SK-N-SH (cell line): ENCODE measurements around the gene SAP30L. TPM values are rescaled to one million over a fixed set of nuclear protein-coding genes. Genes with fewer than 3 reads are reported as not detected.

Experiments used
- CTCF ChIA-PET: fragments of 300-600, 350-600 bp; formaldehyde crosslinking; extraction: SDS; loops from one replicate; lab custom pipeline; 2021; lab: Yijun Ruan, JAX
- POLR2A ChIA-PET: fragments of 350-600 bp; sonication (Branson Sonifier 250); formaldehyde crosslinking; extraction: SDS; loops from one replicate; lab custom pipeline; 2020; ENCODE audit warnings: antibody characterized with exemption, inconsistent platforms; lab: Yijun Ruan, JAX
- DNase-seq: peaks from one replicate; pipeline ENCODE4 v3.0.0; 2012
- H2AFZ ChIP-seq: fragments of 200-600 bp; sonication (generic); 2 replicates; pipeline ENCODE4 v1.8.1; 2016; ENCODE audit warnings: antibody characterized with exemption, mild to moderate bottlenecking, low read depth
- H3F3A ChIP-seq: fragments of 200-600 bp; sonication (generic); replicated peaks from 2 replicates; pipeline ENCODE3; 2016; ENCODE audit warnings: antibody characterized with exemption, mild to moderate bottlenecking; ENCODE audit not compliant: insufficient read depth
- H3K27ac ChIP-seq, 2 experiments: fragments of 200-500 bp in 1 of 2; fragments of 200-600 bp in 1 of 2; sonication (Bioruptor generic) in 1 of 2; sonication (generic), shearing (Covaris generic) in 1 of 2; 2 replicates each; pipeline versions ENCODE4 v1.5.1 to v1.6.1; 2014 to 2016; ENCODE audit warnings: low read depth in 2 of 2, inconsistent platforms in 1 of 2, low read length in 1 of 2, mild to moderate bottlenecking in 1 of 2, mixed read lengths in 1 of 2
- H3K27me3 ChIP-seq: fragments of 200-600 bp; sonication (generic), shearing (Covaris generic); 2 replicates; pipeline ENCODE4 v1.6.1; 2016; ENCODE audit warnings: mixed run types; ENCODE audit not compliant: insufficient read depth
- H3K36me3 ChIP-seq, 2 experiments: fragments of 200-500 bp in 1 of 2; fragments of 200-600 bp in 1 of 2; sonication (Bioruptor generic) in 1 of 2; sonication (generic) in 1 of 2; replicated peaks in 1 of 2; 2 replicates each; pipeline versions ENCODE3 to v1.5.1; 2014 to 2016; ENCODE audit warnings: low read length in 1 of 2, mild to moderate bottlenecking in 1 of 2; ENCODE audit not compliant: insufficient read depth in 2 of 2, control insufficient read depth in 1 of 2
- H3K4me1 ChIP-seq, 2 experiments: fragments of 200-500 bp in 1 of 2; fragments of 200-600 bp in 1 of 2; sonication (Bioruptor generic) in 1 of 2; sonication (generic), shearing (Covaris generic) in 1 of 2; 2 replicates each; pipeline versions ENCODE4 v1.5.1 to v1.6.1; 2014 to 2016; ENCODE audit warnings: low read depth in 1 of 2, low read length in 1 of 2, mixed run types in 1 of 2; ENCODE audit not compliant: insufficient read depth in 2 of 2, control insufficient read depth in 1 of 2
- H3K4me2 ChIP-seq: fragments of 200-600 bp; sonication (generic), shearing (Covaris generic); 2 replicates; pipeline ENCODE4 v1.6.1; 2017; ENCODE audit warnings: mixed run types
- H3K4me3 ChIP-seq, 2 experiments: fragments of 200-500 bp in 1 of 2; fragments of 200-600 bp in 1 of 2; sonication (Bioruptor generic) in 1 of 2; sonication (generic), shearing (Covaris generic) in 1 of 2; 2 replicates each; pipeline versions ENCODE4 v1.5.1 to v1.8.1; 2014 to 2016; ENCODE audit warnings: low read depth in 2 of 2, inconsistent platforms in 1 of 2, low read length in 1 of 2, mild to moderate bottlenecking in 1 of 2, mixed read lengths in 1 of 2, moderate library complexity in 1 of 2
- H3K79me2 ChIP-seq: fragments of 200-600 bp; sonication (generic); 2 replicates; pipeline ENCODE4 v1.8.1; 2017; ENCODE audit warnings: mild to moderate bottlenecking; ENCODE audit not compliant: insufficient read depth
- H3K9ac ChIP-seq: fragments of 200-600 bp; sonication (generic); 2 replicates; pipeline ENCODE4 v1.6.1; 2017; ENCODE audit warnings: mixed run types
- H3K9me2 ChIP-seq: fragments of 200-600 bp; sonication (generic); 2 replicates; pipeline ENCODE4 v1.6.1; 2017; ENCODE audit warnings: mixed run types
- H3K9me3 ChIP-seq: fragments of 200-600 bp; sonication (generic); 2 replicates; pipeline ENCODE4 v1.6.1; 2017; ENCODE audit warnings: mixed run types, mild to moderate bottlenecking, moderate library complexity
- H4K20me1 ChIP-seq: fragments of 200-600 bp; sonication (generic); 2 replicates; pipeline ENCODE4 v1.6.1; 2017; ENCODE audit warnings: mild to moderate bottlenecking, mixed run types; ENCODE audit not compliant: insufficient read depth
- CHD2 ChIP-seq: fragments of 150-350 bp; IDR thresholded peaks from 2 replicates; pipeline ENCODE4 v1.6.1; 2018; ENCODE audit warnings: low read length; ENCODE audit not compliant: partially characterized antibody
- FOSL2 ChIP-seq: IDR thresholded peaks from 2 replicates; pipeline ENCODE4 v1.4.0; 2012; ENCODE audit warnings: low read depth, mild to moderate bottlenecking, moderate library complexity, borderline replicate concordance
- FOXJ3 ChIP-seq: sonication (generic); formaldehyde crosslinking; IDR thresholded peaks from 2 replicates; pipeline ENCODE4 v1.5.1; 2020; ENCODE audit warnings: mild to moderate bottlenecking, missing genetic modification reagents
- FOXM1 ChIP-seq: IDR thresholded peaks from 2 replicates; pipeline ENCODE4 v1.4.0; 2012; ENCODE audit warnings: low read depth, mild to moderate bottlenecking
- GATA2 ChIP-seq: sonication (generic); formaldehyde crosslinking; IDR thresholded peaks from 2 replicates; pipeline ENCODE4 v1.5.0; 2020; ENCODE audit warnings: mild to moderate bottlenecking, missing genetic modification reagents
- MAX ChIP-seq: IDR thresholded peaks from 2 replicates; pipeline ENCODE4 v1.4.0; 2012; ENCODE audit warnings: low read depth
- MEF2A ChIP-seq: IDR thresholded peaks from 2 replicates; pipeline ENCODE4 v1.4.0; 2012; ENCODE audit warnings: low read depth, borderline replicate concordance
- MXI1 ChIP-seq: IDR thresholded peaks from 2 replicates; pipeline ENCODE4 v1.6.1; 2012; ENCODE audit warnings: mild to moderate bottlenecking, low read depth, low read length, improper control_type of control experiment
- POLR2AphosphoS5 ChIP-seq: IDR thresholded peaks from 2 replicates; pipeline ENCODE4 v1.6.1; 2012; ENCODE audit warnings: low read depth, low read length
- RAD21 ChIP-seq: IDR thresholded peaks from 2 replicates; pipeline ENCODE4 v1.6.1; 2012; ENCODE audit warnings: mild to moderate bottlenecking, low read length
- RCOR1 ChIP-seq: fragments of 150-350 bp; IDR thresholded peaks from 2 replicates; pipeline ENCODE4 v1.6.1; 2017; ENCODE audit warnings: antibody characterized with exemption, low read length
- RFX5 ChIP-seq: IDR thresholded peaks from 2 replicates; pipeline ENCODE4 v1.6.1; 2012; ENCODE audit warnings: mild to moderate bottlenecking, improper control_type of control experiment, low read length
- RXRA ChIP-seq: IDR thresholded peaks from 2 replicates; pipeline ENCODE4 v1.4.0; 2012; ENCODE audit warnings: low read depth, mild to moderate bottlenecking, borderline replicate concordance
- SMC3 ChIP-seq: IDR thresholded peaks from 2 replicates; pipeline ENCODE4 v1.6.1; 2012; ENCODE audit warnings: low read depth, low read length, improper control_type of control experiment
- TCF12 ChIP-seq: IDR thresholded peaks from 2 replicates; pipeline ENCODE4 v1.4.0; 2012
- whole genome bisulfite sequencing: methylation state at CpG from one replicate; pipeline ENCODE4 v1.1.6; 2017; ENCODE audit warnings: low lambda C conversion rate; 5-methylcytosine and 5-hydroxymethylcytosine counted together
- polyA plus RNA-seq, 3 experiments: library from polyadenylated mRNA; depleted of rRNA; stranded (reverse); fragments of >200 nt; gene quantifications; 2 replicates each; pipeline ENCODE4 v1.2.3, GENCODE V29; 2012
- TF ChIP-seq, protein P1 (sequence below): fragments of 150-350 bp; IDR thresholded peaks from 2 replicates; pipeline ENCODE4 v1.6.1; 2016; ENCODE audit warnings: mild to moderate bottlenecking, low read depth, low read length
- TF ChIP-seq, protein P2 (sequence below): IDR thresholded peaks from 2 replicates; pipeline ENCODE4 v1.4.0; 2012; ENCODE audit warnings: low read depth, borderline replicate concordance
- TF ChIP-seq, protein P3 (sequence below): fragments of 200-600 bp; sonication (generic); IDR thresholded peaks from 2 replicates; pipeline ENCODE4 v1.6.1; 2017; ENCODE audit warnings: antibody characterized with exemption, mild to moderate bottlenecking, moderate library complexity

Gene SAP30L
- polyA plus RNA-seq, 1 of the 3 experiments (the other 2 are of a cell fraction) = 26.6 TPM

DNA sequence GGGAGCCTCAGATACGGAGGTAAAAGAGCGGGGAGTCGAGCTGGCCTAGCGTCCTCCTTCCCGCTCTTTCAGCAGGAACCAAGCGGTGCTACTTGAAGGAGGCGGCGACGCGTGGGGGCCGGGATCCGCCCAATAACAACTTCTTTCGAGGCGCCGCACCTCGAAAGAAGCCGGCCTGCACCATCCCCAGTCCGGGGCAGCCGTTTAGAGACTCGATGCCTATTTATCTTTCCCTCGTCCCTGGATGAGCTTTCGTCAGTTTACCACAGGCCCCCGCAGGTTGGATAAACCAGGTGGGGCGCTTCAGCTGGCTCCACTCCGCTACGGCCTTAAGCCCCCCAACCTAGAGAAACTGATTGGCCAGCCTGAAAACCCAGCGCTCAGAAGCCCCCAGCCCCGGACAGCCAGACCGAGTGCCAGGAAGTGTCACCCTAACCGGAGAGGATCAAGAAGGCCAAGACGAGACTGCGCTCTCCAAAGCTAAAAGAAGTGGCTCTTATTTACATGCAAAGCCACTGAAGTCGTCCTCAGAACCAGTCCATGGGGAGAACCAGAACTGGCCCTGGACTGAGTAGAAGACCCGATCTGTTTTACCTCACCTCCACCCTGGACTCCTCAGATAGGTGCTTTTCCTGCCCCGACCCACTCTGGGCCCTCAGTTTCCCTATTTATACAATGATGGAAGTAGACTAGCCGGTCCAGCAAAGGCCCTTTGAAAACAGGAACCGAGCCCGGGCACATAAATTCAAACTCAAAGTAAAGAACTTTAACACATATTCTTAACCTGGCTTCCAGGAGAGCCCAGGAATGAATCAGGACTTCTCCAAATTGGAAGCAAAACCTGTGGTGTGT is 30.8 kb downstream of the SAP30L start:
- H4K20me1 ChIP-seq = no peaks in the 10 kb centered on the region
- H3K79me2 ChIP-seq = no peaks in the 10 kb centered on the region
- H2AFZ ChIP-seq = no peak overlapping the region
- WGBS = 10% methylated on average over 24 of the region's 38 CpGs
- peak overlapping the region in 1 of 2 experiments; percentile 96; a peak in 2 of 4 replicates for H3K27ac ChIP-seq
- no peak for TF ChIP-seq RAD21
- no peak for TF ChIP-seq FOXJ3 (CRISPR knock-in tag)
- TF ChIP-seq, protein P1, sequence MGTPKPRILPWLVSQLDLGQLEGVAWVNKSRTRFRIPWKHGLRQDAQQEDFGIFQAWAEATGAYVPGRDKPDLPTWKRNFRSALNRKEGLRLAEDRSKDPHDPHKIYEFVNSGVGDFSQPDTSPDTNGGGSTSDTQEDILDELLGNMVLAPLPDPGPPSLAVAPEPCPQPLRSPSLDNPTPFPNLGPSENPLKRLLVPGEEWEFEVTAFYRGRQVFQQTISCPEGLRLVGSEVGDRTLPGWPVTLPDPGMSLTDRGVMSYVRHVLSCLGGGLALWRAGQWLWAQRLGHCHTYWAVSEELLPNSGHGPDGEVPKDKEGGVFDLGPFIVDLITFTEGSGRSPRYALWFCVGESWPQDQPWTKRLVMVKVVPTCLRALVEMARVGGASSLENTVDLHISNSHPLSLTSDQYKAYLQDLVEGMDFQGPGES = no peak
- TF ChIP-seq MEF2A = no peak
- no peak for TF ChIP-seq SMC3
- no peak for TF ChIP-seq POLR2AphosphoS5
- TF ChIP-seq RXRA = no peak
- TF ChIP-seq TCF12 = no peak
- H3K27me3 ChIP-seq = peaks cover 79% of the 10 kb centered on the region
- ChIA-PET CTCF (interaction anchor here (0.6 to 14.6 kb wide), 8 partner anchors 8 to 155 kb away, joined by 3 to 295 read pairs (median 4); no protein-coding TSS in a partner anchor), POLR2A (interaction anchor here (0.5 to 4.1 kb wide), 14 partner anchors 8 to 202 kb away, joined by 3 to 59 read pairs (median 8); no protein-coding TSS in a partner anchor)
- H3K4me1 ChIP-seq = peaks cover 0 to 43% of the 10 kb centered on the region in 2 experiments; a peak in 2 of 4 replicates
- no peaks in the 10 kb centered on the region for H3F3A ChIP-seq
- H3K9me2 ChIP-seq = no peaks in the 10 kb centered on the region
- H3K9ac ChIP-seq = no peak overlapping the region
- peak overlapping the region; percentile 79; the same call in 1 of the 2 replicates for H3K4me2 ChIP-seq
- no peaks in the 10 kb centered on the region for H3K9me3 ChIP-seq
- peaks cover 0 to 4% of the 10 kb centered on the region in 2 experiments for H3K36me3 ChIP-seq
- peak overlapping the region in 1 of 2 experiments; percentile 74; a peak in 2 of 4 replicates for H3K4me3 ChIP-seq
- DNase-seq = no peak

GRCh38 chr5:154477382-154478223 is 31.8 kb downstream of the SAP30L start:
- CTCF ChIA-PET = interaction anchor here (1.0 to 14.6 kb wide), 6 partner anchors 9 to 154 kb away, joined by 3 to 295 read pairs (median 6); no protein-coding TSS in a partner anchor
- Histone ChIP-seq H3K9me2 (no peaks in the 10 kb centered on the region), H3K4me3 (peak overlapping the region; percentile 60 to 74), H3K9me3 (no peaks in the 10 kb centered on the region), H3K4me2 (peak overlapping the region; percentile 79), H3K9ac (no peak overlapping the region), H3K36me3 (peaks cover 0 to 2% of the 10 kb centered on the region in 2 experiments), H3K27ac (peak overlapping the region in 1 of 2 experiments; percentile 96; a peak in 2 of 4 replicates), H3F3A (no peaks in the 10 kb centered on the region), H4K20me1 (no peaks in the 10 kb centered on the region), H3K27me3 (peaks cover 88% of the 10 kb centered on the region), H3K4me1 (peaks cover 0 to 46% of the 10 kb centered on the region in 2 experiments; a peak in 1 of 4 replicates), H2AFZ (peak overlapping the region; percentile 46; the same call in 1 of the 2 replicates), H3K79me2 (no peaks in the 10 kb centered on the region)
- DNase-seq = no peak
- POLR2A ChIA-PET = interaction anchor here (0.7 to 4.1 kb wide), 15 partner anchors 9 to 201 kb away, joined by 3 to 59 read pairs (median 8); no protein-coding TSS in a partner anchor
- 4% methylated on average over 43 of the region's 68 CpGs for WGBS
- TF ChIP-seq MAX = peak; percentile 39; the same call in 1 of the 2 replicates
- no peak for TF ChIP-seq FOXJ3 (CRISPR knock-in tag)
- no peak for TF ChIP-seq SMC3
- TF ChIP-seq, protein P1 = no peak
- TF ChIP-seq RFX5 = no peak
- TF ChIP-seq RCOR1 = no peak
- no peak for TF ChIP-seq GATA2 (CRISPR knock-in tag)
- TF ChIP-seq FOSL2 = no peak
- no peak for TF ChIP-seq TCF12
- peak; percentile 40 for TF ChIP-seq CHD2
- no peak for TF ChIP-seq FOXM1
- TF ChIP-seq MXI1 = 0 out of 2 replicates have a peak, but pooled peaks have one; percentile 71
- TF ChIP-seq, protein P2, sequence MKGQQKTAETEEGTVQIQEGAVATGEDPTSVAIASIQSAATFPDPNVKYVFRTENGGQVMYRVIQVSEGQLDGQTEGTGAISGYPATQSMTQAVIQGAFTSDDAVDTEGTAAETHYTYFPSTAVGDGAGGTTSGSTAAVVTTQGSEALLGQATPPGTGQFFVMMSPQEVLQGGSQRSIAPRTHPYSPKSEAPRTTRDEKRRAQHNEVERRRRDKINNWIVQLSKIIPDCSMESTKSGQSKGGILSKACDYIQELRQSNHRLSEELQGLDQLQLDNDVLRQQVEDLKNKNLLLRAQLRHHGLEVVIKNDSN = no peak
- TF ChIP-seq, protein P3, sequence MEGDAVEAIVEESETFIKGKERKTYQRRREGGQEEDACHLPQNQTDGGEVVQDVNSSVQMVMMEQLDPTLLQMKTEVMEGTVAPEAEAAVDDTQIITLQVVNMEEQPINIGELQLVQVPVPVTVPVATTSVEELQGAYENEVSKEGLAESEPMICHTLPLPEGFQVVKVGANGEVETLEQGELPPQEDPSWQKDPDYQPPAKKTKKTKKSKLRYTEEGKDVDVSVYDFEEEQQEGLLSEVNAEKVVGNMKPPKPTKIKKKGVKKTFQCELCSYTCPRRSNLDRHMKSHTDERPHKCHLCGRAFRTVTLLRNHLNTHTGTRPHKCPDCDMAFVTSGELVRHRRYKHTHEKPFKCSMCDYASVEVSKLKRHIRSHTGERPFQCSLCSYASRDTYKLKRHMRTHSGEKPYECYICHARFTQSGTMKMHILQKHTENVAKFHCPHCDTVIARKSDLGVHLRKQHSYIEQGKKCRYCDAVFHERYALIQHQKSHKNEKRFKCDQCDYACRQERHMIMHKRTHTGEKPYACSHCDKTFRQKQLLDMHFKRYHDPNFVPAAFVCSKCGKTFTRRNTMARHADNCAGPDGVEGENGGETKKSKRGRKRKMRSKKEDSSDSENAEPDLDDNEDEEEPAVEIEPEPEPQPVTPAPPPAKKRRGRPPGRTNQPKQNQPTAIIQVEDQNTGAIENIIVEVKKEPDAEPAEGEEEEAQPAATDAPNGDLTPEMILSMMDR = no peak
